ENCODE data around the gene RSPH3.
"Not testable (repeated sequence)": the region's sequence is repeated elsewhere in the genome, so short reads cannot be mapped to it uniquely, and the experiment has no call there.

RSPH3 gene

GRCh38 chr6:158999666-159000403 is at the start of gene RSPH3:
TSS of gene RSPH3 (minus strand) at chr6:159000202. CDS start at chr6:158999550, 652 bp downstream.
- Mint-ChIP-seq H3K27me3 (no peaks in the 10 kb centered on the region), H3K9me3 (no peaks in the 10 kb centered on the region), H3K4me3 (peak within 1 kb of the TSS; percentile 93 to 96), H3K27ac (peak within 1 kb of the TSS; percentile 91 to 94), H3K4me1 (peaks cover 55% of the 10 kb centered on the region)
- DNase-seq (peak; percentile 85 to 93), ATAC-seq (peak; percentile 91)

GRCh38 chr6:159047891-159048685 is 48.1 kb upstream of the RSPH3 start:
- H3K27me3 Mint-ChIP-seq: no peaks in the 10 kb centered on the region
- H3K9me3 Mint-ChIP-seq: no peaks in the 10 kb centered on the region
- no peak for DNase-seq
- peaks cover 52% of the 10 kb centered on the region for H3K4me1 Mint-ChIP-seq
- H3K4me3 Mint-ChIP-seq: peak overlapping the region; percentile 66 to 72
- H3K27ac Mint-ChIP-seq: peak overlapping the region in 1 of 2 donors; percentile 50
- ATAC-seq: no peak

GRCh38 chr6:159045801-159046200 is 45.8 kb upstream of the RSPH3 start:
- Mint-ChIP-seq H3K4me1 (peaks cover 61% of the 10 kb centered on the region), H3K27ac (peak overlapping the region; percentile 89 to 99), H3K4me3 (peak overlapping the region; percentile 88 to 97)

GRCh38 chr6:159044899-159045727 is 45.1 kb upstream of the RSPH3 start, which contains the start of gene TAGAP:
TSS of gene TAGAP (minus strand) at chr6:159044991. CDS start at chr6:159044146, 845 bp downstream.
- DNase-seq (peak; percentile 83 to 91), ATAC-seq (peak; percentile 93)
- H3K27me3 Mint-ChIP-seq: no peaks in the 10 kb centered on the region
- H3K27ac Mint-ChIP-seq: peak within 1 kb of the TSS; percentile 98 to 99
- H3K4me3 Mint-ChIP-seq: peak within 1 kb of the TSS; percentile 88 to 97
- H3K4me1 Mint-ChIP-seq: peaks cover 67% of the 10 kb centered on the region
- H3K9me3 Mint-ChIP-seq: no peaks in the 10 kb centered on the region

More at GRCh38 chr6:159045801-159046200, 45.8 kb upstream of the RSPH3 start:
- DNase-seq (no peak), ATAC-seq (no peak)
- H3K9me3 Mint-ChIP-seq: no peaks in the 10 kb centered on the region
- H3K27me3 Mint-ChIP-seq: no peaks in the 10 kb centered on the region

- Mint-ChIP-seq H3K9me3 (no peaks in the 10 kb centered on the region), H3K27ac (peak overlapping the region; percentile 98 to 99), H3K27me3 (no peaks in the 10 kb centered on the region), H3K4me3 (peak overlapping the region; percentile 88 to 97), H3K4me1 (peaks cover 70% of the 10 kb centered on the region)
- ATAC-seq (no peak), DNase-seq (peak in 1 of 2 donors; percentile 35)
Measured at GRCh38 chr6:159043947-159044346, 43.9 kb upstream of the RSPH3 start.

GRCh38 chr6:159043251-159043650 is 43.2 kb upstream of the RSPH3 start:
- DNase-seq (no peak), ATAC-seq (no peak)
- Mint-ChIP-seq H3K27ac (peak overlapping the region; percentile 98 to 99), H3K4me3 (peak overlapping the region; percentile 88 to 97), H3K27me3 (no peaks in the 10 kb centered on the region), H3K9me3 (no peaks in the 10 kb centered on the region), H3K4me1 (peaks cover 70% of the 10 kb centered on the region)

- Mint-ChIP-seq H3K27ac (peak overlapping the region; percentile 98 to 99), H3K4me1 (peaks cover 70% of the 10 kb centered on the region), H3K9me3 (no peaks in the 10 kb centered on the region)
Measured at GRCh38 chr6:159042826-159043181, 42.8 kb upstream of the RSPH3 start.

GRCh38 chr6:159042003-159042825 is 42.2 kb upstream of the RSPH3 start:
- ATAC-seq: peak; percentile 57
- peak overlapping the region; percentile 88 to 97 for H3K4me3 Mint-ChIP-seq
- H3K9me3 Mint-ChIP-seq: no peaks in the 10 kb centered on the region
- H3K27ac Mint-ChIP-seq: peak overlapping the region; percentile 98 to 99
- H3K4me1 Mint-ChIP-seq: peaks cover 70% of the 10 kb centered on the region
- DNase-seq: peak; percentile 73 to 84
- H3K27me3 Mint-ChIP-seq: no peaks in the 10 kb centered on the region

More at GRCh38 chr6:159042826-159043181, 42.8 kb upstream of the RSPH3 start:
- no peaks in the 10 kb centered on the region for H3K27me3 Mint-ChIP-seq
- ATAC-seq (no peak), DNase-seq (no peak)
- peak overlapping the region; percentile 88 to 97 for H3K4me3 Mint-ChIP-seq

GRCh38 chr6:159041181-159041580 is 41.2 kb upstream of the RSPH3 start:
- ATAC-seq: no peak
- Mint-ChIP-seq H3K9me3 (no peaks in the 10 kb centered on the region), H3K27ac (peak overlapping the region; percentile 98 to 99), H3K4me1 (peaks cover 69% of the 10 kb centered on the region), H3K27me3 (no peaks in the 10 kb centered on the region), H3K4me3 (peak overlapping the region; percentile 88 to 97)
- no peak for DNase-seq

GRCh38 chr6:159039885-159040258 is 39.9 kb upstream of the RSPH3 start:
- no peak for ATAC-seq
- Mint-ChIP-seq H3K27me3 (no peaks in the 10 kb centered on the region), H3K4me3 (peak overlapping the region; percentile 88 to 97), H3K4me1 (peaks cover 70% of the 10 kb centered on the region), H3K9me3 (no peaks in the 10 kb centered on the region), H3K27ac (peak overlapping the region; percentile 91 to 95)
- DNase-seq: no peak

- Mint-ChIP-seq H3K9me3 (no peaks in the 10 kb centered on the region), H3K4me3 (peak overlapping the region; percentile 67 to 97), H3K4me1 (peaks cover 71% of the 10 kb centered on the region), H3K27me3 (no peaks in the 10 kb centered on the region), H3K27ac (peak overlapping the region; percentile 91 to 95)
- peak; percentile 80 for ATAC-seq
- peak in 1 of 2 donors; percentile 53 for DNase-seq
Measured at GRCh38 chr6:159038914-159039884, 39.2 kb upstream of the RSPH3 start.

GRCh38 chr6:159038318-159038717 is 38.3 kb upstream of the RSPH3 start:
- H3K27me3 Mint-ChIP-seq, DNase-seq, ATAC-seq, H3K27ac Mint-ChIP-seq, H3K9me3 Mint-ChIP-seq: not testable (repeated sequence)
- Mint-ChIP-seq H3K4me1 (peaks cover 71% of the 10 kb centered on the region), H3K4me3 (peak overlapping the region; percentile 31 to 97)

GRCh38 chr6:159037756-159038290 is 37.8 kb upstream of the RSPH3 start:
- H3K27me3 Mint-ChIP-seq: no peaks in the 10 kb centered on the region
- H3K9me3 Mint-ChIP-seq: no peaks in the 10 kb centered on the region
- no peak overlapping the region for H3K27ac Mint-ChIP-seq
- DNase-seq: no peak
- peaks cover 71% of the 10 kb centered on the region for H3K4me1 Mint-ChIP-seq
- H3K4me3 Mint-ChIP-seq: peak overlapping the region; percentile 27 to 97
- ATAC-seq: no peak

All from stimulated activated naive CD8-positive, alpha-beta T cell treated with anti-CD3 and anti-CD28 coated beads, Interleukin-15, amount 100 ng/mL, for 72 hours (primary cell).